HG02943 (cell line): ENCODE data around the gene NCR3LG1.

Experiments used
- ATAC-seq: cut with Tn5 transposase; IDR thresholded peaks from one replicate; pipeline ENCODE4 v1.9.1; 2021; ENCODE audit warnings: mild to moderate bottlenecking, low read depth, moderate library complexity; ENCODE audit not compliant: unreplicated experiment

NCR3LG1 gene, protein sequence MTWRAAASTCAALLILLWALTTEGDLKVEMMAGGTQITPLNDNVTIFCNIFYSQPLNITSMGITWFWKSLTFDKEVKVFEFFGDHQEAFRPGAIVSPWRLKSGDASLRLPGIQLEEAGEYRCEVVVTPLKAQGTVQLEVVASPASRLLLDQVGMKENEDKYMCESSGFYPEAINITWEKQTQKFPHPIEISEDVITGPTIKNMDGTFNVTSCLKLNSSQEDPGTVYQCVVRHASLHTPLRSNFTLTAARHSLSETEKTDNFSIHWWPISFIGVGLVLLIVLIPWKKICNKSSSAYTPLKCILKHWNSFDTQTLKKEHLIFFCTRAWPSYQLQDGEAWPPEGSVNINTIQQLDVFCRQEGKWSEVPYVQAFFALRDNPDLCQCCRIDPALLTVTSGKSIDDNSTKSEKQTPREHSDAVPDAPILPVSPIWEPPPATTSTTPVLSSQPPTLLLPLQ

GRCh38 chr11:17351510-17352176, at the start of gene NCR3LG1:
NCR3LG1 (plus strand) TSS chr11:17351800; CDS start chr11:17351970, 170 bp downstream.
- no peak for ATAC-seq

DNA sequence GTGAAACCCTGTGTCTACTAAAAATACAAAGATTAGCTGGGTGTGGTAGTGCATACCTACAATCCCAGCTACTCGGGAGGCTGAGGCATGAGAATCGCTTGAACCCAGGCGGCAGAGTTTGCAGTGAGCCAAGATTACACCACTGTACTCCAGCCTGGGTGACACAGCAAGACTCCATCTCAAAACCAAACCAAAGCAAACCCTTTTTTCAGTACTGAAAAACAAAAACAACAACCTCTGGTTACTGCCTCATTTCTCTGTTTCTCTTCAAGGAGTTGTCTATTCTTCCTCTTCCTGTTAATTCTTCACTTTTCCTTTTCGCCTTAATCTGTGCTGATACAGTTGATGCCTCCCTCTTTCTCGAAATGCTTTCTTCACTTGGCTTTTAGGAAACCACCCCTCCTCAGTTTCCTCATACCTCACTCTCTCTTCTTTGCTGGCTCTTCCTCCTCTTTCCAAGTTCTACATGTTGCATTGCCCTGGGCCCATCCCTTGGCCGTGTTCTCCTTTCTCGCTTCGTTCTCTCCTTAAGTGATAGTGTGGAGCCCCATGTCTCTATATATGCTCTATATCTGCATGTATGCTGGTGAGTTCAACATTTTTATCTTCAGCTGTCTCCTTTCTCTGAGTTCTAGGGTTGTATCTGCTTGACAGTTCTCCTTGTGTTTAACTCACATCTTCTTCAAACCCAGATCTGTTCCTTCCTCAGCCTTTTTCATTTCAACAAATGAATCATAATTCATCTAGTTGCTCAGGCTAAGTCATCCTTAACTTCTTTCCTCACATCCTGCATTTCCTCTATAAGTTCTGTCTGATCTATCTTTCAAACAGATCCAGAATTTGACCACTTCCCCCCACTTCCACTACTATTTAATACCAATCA, 38.0 kb upstream of the NCR3LG1 start:
- no peak for ATAC-seq

DNA sequence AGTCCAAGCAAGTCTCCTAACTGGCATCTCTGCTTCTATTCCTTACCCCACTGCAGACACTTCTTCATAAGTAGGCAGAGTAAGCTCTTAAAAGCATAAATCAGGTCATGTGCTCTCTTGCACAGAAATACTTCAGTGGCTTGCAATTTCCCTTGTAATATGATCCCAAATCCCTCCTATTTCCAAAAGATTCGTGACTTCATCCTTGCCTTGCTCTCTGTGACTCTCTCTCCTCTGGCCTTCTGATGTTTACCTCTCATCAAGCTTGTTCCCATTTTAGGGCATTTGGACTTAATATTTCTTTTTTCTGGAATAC, 37.4 kb upstream of the NCR3LG1 start:
- ATAC-seq: no peak

GRCh38 chr11:17314904-17315426, 36.6 kb upstream of the NCR3LG1 start:
- no peak for ATAC-seq

DNA sequence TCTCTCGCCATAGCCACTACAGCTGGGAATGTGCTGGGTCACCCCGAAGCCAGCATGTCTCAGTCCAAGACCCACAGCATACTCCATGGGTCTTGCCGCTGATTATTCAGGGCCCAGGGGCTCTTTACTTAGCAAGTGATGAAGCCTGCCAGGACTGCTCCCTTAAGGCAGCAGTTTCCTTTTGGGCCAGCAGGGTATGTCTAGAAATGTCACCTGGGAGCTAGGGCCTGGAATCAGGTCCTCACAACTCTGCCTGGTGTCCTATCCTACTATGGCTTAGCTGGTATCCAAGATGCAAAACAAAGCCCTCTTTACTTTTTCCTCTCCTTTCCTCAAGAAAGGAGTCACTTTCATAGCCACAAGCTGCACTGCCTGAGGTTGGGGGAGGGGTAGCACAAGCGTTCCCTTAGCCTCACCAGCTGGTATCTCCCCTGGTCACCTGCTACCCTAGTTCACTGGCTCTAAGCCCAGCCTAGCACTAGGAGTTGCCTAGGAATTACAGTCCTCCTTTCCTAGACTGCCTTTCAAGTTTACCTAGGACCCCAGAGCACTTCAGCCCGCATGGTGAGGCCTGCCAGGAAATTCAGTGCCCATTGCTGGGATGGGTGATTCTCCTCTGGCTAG, 22.6 kb upstream of the NCR3LG1 start:
- ATAC-seq: no peak

DNA sequence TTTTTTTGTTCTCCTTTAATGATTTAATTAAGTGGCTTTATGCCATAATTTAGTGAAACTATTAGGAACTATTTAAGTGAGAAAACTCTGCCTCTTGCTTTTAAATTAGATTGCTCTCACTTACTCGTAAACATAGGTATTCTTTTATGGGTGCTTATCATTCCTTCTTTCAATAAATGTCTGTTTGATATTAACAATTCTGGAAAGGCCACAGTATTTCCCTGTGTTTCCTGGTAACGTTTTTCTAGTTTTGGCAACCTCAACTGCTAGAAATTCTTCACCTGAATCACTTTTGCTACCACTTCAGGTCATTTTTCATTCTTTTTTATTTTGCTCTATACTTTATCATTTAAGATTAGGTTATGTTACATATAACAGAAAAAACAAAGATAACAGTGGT, 19.9 kb upstream of the NCR3LG1 start:
- no peak for ATAC-seq

GRCh38 chr11:17333799-17334586, 17.6 kb upstream of the NCR3LG1 start:
- ATAC-seq: no peak

DNA sequence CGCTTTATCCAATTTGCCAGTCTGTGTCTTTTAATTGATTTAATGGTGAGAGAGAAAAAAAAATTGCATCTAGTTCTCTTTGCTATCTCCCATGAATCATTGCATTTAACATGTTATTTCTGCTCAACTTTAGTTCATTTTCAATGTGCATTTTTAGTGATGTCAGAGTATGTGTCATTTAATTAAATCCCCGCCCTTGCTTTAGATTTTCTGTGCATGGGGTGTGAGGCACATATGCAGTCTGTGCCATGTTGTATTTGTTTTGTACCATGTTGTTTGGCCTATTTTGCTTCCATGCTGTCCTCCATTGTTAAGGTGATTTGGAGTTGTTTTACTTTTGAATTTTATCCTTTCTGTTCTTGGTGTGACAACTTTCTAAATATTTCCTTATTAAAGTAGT, 8.3 kb upstream of the NCR3LG1 start:
- ATAC-seq: no peak

- ATAC-seq: no peak
These were observed 7.7 kb upstream of the NCR3LG1 start for GRCh38 chr11:17343907-17344306.

- ATAC-seq: no peak
These were observed 3.9 kb upstream of the NCR3LG1 start for GRCh38 chr11:17347676-17348075.

- no peak for ATAC-seq
These were observed 987 bp upstream of the NCR3LG1 start for GRCh38 chr11:17350455-17351171.

DNA sequence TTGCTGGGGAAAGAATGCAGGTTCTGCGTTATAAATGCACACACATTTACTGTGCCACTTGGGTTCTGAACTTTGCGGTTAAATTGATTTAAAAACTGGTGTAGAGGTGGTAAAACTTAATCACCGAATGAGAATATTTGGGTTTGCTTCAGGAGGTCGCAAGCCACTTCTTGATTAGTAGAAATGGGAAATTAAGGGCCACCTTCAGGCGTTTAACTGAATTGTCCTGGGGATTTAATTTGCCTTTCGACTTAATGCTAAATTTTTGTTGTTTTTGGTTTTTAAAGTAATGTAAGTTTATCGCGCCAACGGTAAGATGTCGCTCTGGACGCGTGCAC, 459 bp upstream of the NCR3LG1 start:
- no peak for ATAC-seq

GRCh38 chr11:17352950-17353820, 1.6 kb downstream of the NCR3LG1 start:
- ATAC-seq: no peak

DNA sequence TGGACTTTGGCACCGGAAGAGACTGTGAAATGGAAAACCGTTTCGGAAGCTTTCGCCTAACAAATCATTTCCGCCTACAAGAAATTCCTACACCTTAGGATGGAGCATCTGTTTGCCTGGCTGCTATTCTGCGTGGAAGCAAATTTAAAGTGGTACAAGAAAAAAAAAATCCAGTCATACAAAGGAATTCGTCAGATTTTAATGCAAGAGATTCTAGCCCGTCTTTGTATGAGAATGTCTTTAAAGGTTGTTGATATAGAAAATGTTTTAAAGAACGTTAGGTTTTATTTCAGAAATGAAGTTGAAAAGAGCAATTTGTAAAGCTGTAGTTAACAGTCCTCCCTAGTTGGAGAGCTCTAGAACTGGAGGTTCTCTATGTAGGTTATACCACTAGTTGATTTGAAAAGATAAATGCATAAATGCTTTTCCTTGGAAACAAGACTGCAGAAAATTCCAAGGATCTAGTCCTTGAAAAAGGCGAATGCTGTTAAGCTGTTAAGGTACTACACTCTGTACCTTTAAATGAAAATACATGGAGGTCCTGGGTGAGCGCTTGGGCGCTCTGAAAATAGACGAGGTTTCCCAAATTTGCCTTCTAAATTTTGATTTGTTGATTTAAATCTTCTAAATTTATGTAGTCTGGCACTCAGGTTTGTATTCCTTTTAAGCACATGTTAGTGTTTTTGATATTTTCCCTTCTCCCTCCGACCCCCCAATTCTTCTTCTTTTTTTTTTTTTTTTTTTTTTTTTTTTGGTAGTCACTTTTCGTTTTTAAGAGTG, 2.4 kb downstream of the NCR3LG1 start:
- no peak for ATAC-seq

DNA sequence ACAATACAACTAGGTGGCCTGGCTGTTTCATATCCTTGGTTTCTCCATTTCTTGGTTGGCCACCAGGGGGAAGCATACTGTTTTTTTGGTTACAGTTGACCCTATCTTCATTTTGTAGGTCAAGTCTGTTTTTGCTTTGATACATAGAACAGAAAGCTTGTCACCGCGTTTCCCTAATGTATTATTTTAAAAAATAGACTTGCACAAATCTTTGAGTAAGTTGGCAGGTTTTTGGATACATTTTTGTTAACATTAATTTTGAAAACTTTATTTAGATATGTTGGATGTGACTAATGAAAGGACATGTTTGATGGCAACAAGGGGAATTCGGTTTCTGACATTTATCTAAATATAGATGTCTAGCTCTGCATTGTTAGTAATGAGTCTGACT, 3.0 kb downstream of the NCR3LG1 start:
- no peak for ATAC-seq

GRCh38 chr11:17366495-17366894, 14.9 kb downstream of the NCR3LG1 start:
- no peak for ATAC-seq

DNA sequence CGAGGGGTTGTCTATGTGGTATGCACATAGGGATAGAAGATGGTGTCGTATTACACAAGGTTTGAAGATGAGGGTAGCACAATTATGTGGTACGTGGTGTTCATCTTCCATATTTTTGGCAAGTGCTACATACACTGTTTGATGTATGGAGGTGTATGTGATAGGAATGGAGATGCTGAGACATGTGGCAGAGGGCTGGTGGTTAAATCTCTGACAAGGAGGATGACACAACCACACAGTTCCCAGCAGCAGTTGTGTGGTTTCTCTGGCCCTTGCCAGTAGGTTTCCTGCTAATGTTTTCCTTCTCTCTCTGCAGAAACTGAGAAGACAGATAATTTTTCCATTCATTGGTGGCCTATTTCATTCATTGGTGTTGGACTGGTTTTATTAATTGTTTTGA, 17.0 kb downstream of the NCR3LG1 start:
- no peak for ATAC-seq
